HFFc6 (cell line): Measurements from ENCODE around the gene CARD9. TPM values are rescaled to one million over a fixed set of nuclear protein-coding genes. Genes with fewer than 3 reads are reported as not detected.

Experiments used
- DNase-seq: peaks from one replicate; pipeline ENCODE4 v3.0.0-alpha.2; 2018
- H3K27ac Mint-ChIP-seq: 2 replicates; pipeline ENCODE4 v1.8.0; 2020; ENCODE audit warnings: mild to moderate bottlenecking, mixed read lengths
- H3K27me3 Mint-ChIP-seq: 2 replicates; pipeline ENCODE4 v1.8.0; 2021; ENCODE audit warnings: mild to moderate bottlenecking, moderate library complexity, mixed read lengths; ENCODE audit not compliant: insufficient read depth
- H3K36me3 Mint-ChIP-seq: 2 replicates; pipeline ENCODE4 v1.8.0; 2021; ENCODE audit warnings: low read depth, mixed read lengths
- H3K4me1 Mint-ChIP-seq: 2 replicates; pipeline ENCODE4 v1.8.0; 2020; ENCODE audit warnings: low read depth, mixed read lengths
- H3K4me3 Mint-ChIP-seq: 2 replicates; pipeline ENCODE4 v1.8.0; 2020; ENCODE audit warnings: mild to moderate bottlenecking, moderate library complexity, mixed read lengths
- H3K9me3 Mint-ChIP-seq: 2 replicates; pipeline ENCODE4 v1.8.0; 2020; ENCODE audit warnings: mild to moderate bottlenecking, mixed read lengths
- CTCF ChIP-seq: fragments of 200-600 bp; sonication (generic); IDR thresholded peaks from 2 replicates; pipeline ENCODE4 v1.5.0; 2021; ENCODE audit warnings: antibody characterized with exemption, mild to moderate bottlenecking
- total RNA-seq, 6 experiments: library from RNA; stranded (reverse); fragmentation: NEBNext Ultra II Directional; extraction: Animal tissue kit (Norgen Biotek cat#: 25700); gene quantifications; 2 replicates in 1 of 6; 3 replicates in 5 of 6; pipeline ENCODE4 v1.2.3, GENCODE V29; 2021

CARD9 gene
- total RNA-seq, 6 experiments from 2014 or later: 2.9 to 19.0 (median 3.2) TPM

DNA sequence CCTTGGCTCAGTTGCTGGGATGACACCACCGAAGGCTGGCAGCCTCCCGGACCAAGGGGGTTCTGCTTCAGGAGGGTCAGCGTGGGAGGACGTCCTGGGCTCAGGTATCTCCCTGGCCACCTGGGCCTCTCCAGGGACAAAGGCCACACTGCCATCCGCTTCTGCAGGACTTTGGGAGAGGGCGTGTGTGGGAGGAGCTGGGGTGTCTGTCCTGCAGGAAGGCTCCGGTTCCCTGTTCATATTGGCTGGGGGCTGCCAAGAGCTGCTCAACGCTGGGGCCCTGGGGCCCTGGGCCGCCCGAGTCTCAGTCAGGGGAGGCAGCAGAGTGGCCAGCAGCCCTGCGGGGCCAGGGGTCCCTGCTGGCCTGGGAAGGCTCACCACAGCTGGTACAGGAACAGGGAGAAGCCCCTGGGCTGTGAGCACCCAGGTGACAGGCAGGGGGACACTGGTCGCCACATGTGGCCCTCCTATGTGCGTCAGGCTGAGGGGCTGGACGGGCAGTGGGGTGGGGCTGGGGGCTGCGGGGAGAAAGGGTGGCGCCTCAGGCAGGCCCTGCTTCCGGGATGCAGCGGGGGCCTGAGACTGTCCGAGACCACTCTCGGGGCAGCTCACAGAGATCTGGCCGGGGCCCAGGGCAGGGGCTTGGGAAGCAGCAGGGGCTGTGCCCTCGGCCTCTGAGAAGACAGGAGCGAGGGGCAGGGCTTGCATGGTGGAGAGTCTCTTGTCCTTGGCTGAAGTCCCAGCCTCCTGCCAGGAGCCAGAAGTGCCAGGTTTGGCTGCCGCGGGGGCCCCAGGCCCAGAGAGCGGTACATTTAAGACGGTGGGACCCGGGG is 4.9 kb upstream of the CARD9 start:
- peaks cover under 1% of the 10 kb centered on the region; the same call in 1 of the 2 replicates for H3K4me1 Mint-ChIP-seq
- no peak overlapping the region for H3K27ac Mint-ChIP-seq
- TF ChIP-seq CTCF: no peak
- H3K36me3 Mint-ChIP-seq: no peaks in the 10 kb centered on the region; the same call in 1 of the 2 replicates
- H3K4me3 Mint-ChIP-seq: no peak overlapping the region
- no peaks in the 10 kb centered on the region for H3K9me3 Mint-ChIP-seq
- DNase-seq: no peak
- peaks cover 2% of the 10 kb centered on the region; the same call in 1 of the 2 replicates for H3K27me3 Mint-ChIP-seq

DNA sequence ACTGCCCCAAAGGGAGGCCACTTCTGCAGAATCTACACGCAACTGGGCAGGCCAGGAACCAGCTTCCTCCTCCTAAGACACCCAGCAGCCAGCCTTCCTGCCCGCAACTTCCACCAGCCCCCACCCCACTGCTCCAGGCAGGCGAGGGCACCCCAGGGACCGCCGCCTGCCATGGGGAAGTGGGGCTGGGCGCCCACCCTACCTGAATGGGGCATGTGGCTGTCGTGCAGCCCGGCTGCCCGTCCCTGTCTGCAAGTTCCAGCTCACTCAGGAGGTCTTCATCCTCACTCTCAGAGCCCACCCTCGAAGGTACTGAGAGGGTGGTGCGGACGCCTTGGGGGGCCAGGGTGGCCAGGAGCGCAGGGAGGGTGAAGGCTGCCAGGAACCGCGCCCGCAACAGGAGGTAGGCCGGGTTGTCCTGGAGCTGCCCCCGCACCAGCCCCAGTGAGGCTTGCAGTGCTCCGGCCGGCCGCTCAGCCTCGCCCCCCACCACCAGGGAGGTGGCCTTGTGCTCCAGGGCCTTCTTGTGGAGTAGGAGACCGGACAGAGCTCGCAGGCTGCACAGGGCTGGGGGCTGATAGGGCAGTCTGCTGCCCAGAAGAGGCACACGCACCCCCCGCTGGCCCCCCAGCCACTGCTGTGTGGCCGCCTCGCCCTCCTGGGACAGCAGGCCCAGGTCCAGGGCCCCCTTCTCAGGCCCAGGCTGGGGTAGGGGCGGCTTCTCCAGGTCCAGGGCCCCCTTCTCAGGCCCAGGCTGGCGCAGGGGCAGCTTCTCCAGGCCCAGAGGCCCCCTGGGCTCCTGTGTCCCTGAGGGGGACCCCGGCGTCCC is 4.1 kb upstream of the CARD9 start:
- H3K27ac Mint-ChIP-seq: no peak overlapping the region
- no peak for DNase-seq
- H3K4me1 Mint-ChIP-seq: peaks cover 9% of the 10 kb centered on the region
- no peak overlapping the region for H3K4me3 Mint-ChIP-seq
- H3K27me3 Mint-ChIP-seq: peaks cover 2% of the 10 kb centered on the region; the same call in 1 of the 2 replicates
- H3K36me3 Mint-ChIP-seq: no peaks in the 10 kb centered on the region; the same call in 1 of the 2 replicates
- H3K9me3 Mint-ChIP-seq: no peaks in the 10 kb centered on the region
- TF ChIP-seq CTCF: no peak

DNA sequence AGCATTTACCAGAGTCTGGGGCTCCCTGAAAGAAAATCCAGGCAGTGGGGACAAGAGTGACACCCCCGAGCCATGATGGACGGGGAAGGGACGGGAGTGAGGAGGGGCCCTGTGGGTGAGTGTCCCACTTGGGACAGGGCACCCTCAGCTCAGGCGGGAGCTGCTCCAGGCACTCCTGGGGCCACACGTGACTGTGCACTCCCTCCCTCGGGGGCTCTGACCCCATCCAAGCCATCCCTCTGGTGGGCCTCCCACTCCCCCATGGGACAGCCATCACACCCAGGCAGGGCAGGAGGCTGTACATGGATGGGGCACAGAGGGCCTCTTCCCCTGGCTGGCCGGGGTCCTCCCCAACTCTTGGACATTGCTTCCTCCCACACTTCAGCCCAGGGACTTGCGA is 3.0 kb upstream of the CARD9 start:
- no peaks in the 10 kb centered on the region for H3K9me3 Mint-ChIP-seq
- H3K27ac Mint-ChIP-seq: no peak overlapping the region
- no peak for DNase-seq
- no peak for TF ChIP-seq CTCF
- no peak overlapping the region for H3K4me3 Mint-ChIP-seq
- H3K27me3 Mint-ChIP-seq: 0 out of 2 replicates have a peak, but pooled peaks cover 2% of the 10 kb centered on the region
- H3K4me1 Mint-ChIP-seq: peaks cover 13% of the 10 kb centered on the region
- H3K36me3 Mint-ChIP-seq: no peaks in the 10 kb centered on the region; the same call in 1 of the 2 replicates

GRCh38 chr9:136375096-136375495 is 1.6 kb upstream of the CARD9 start:
- Mint-ChIP-seq H3K9me3 (no peaks in the 10 kb centered on the region), H3K4me1 (peaks cover 13% of the 10 kb centered on the region), H3K4me3 (no peak overlapping the region), H3K27me3 (0 out of 2 replicates have a peak, but pooled peaks cover 2% of the 10 kb centered on the region), H3K27ac (no peak overlapping the region), H3K36me3 (no peaks in the 10 kb centered on the region; the same call in 1 of the 2 replicates)
- no peak for DNase-seq
- peak; percentile 11; the same call in 1 of the 2 replicates for TF ChIP-seq CTCF

DNA sequence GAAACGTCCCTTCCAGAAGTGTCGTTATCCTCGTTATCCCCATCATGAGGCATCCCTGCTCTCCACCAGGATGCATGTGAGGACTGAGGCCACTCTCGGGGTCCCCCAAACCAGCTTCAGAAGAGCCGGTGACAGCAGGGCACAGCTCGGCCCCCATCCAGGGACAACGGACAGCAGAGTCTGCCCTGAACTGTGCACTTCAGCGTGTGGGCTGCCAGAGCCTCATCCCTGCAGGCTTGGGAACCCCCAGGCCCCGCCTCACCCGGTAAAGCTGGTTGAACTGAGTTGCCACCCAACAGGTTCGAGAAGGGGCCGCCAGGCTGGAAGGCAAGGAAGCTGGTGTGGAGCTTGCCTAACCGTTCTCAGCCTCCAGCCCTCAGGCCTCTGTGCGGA is 710 bp upstream of the CARD9 start:
- Mint-ChIP-seq H3K4me1 (peaks cover 13% of the 10 kb centered on the region), H3K27me3 (0 out of 2 replicates have a peak, but pooled peaks cover 2% of the 10 kb centered on the region), H3K27ac (no peak overlapping the region), H3K4me3 (no peak overlapping the region), H3K36me3 (no peaks in the 10 kb centered on the region; the same call in 1 of the 2 replicates), H3K9me3 (no peaks in the 10 kb centered on the region)
- no peak for TF ChIP-seq CTCF
- DNase-seq: no peak
